GM23338 (cell line): ENCODE results near the gene ZNF880. TPM values are rescaled to one million over a fixed set of nuclear protein-coding genes. Genes with fewer than 3 reads are reported as not detected.

Source experiments
- ATAC-seq: fragments of 200-7000 bp; cut with Tn5 transposase; 3 replicates; pipeline ENCODE4 v1.9.1; 2020
- DNase-seq: peaks from one replicate; pipeline ENCODE4 v3.0.0-alpha.2; 2015; ENCODE audit warnings: low spot score
- H2AFZ ChIP-seq: fragments of 200-600 bp; sonication (generic); 2 replicates; pipeline ENCODE4 v1.8.0; 2016; ENCODE audit warnings: antibody characterized with exemption, mild to moderate bottlenecking, moderate library complexity
- H3F3A ChIP-seq: fragments of 200-600 bp; sonication (generic); replicated peaks from 2 replicates; pipeline ENCODE4 v1.8.0; 2017; ENCODE audit warnings: antibody characterized with exemption, mixed run types, low read depth
- H3K27ac ChIP-seq: fragments of 200-600 bp; sonication (generic); 2 replicates; pipeline ENCODE4 v1.6.1; 2016; ENCODE audit warnings: low read depth
- H3K27me3 ChIP-seq: fragments of 200-600 bp; sonication (generic); 2 replicates; pipeline ENCODE4 v1.8.0; 2016; ENCODE audit warnings: mild to moderate bottlenecking, mixed run types, moderate library complexity; ENCODE audit not compliant: insufficient read depth
- H3K36me3 ChIP-seq: fragments of 200-600 bp; sonication (generic); 2 replicates; pipeline ENCODE4 v1.8.0; 2016; ENCODE audit warnings: mild to moderate bottlenecking; ENCODE audit not compliant: insufficient read depth
- H3K4me1 ChIP-seq: fragments of 200-600 bp; sonication (generic); 2 replicates; pipeline ENCODE4 v1.8.0; 2016; ENCODE audit warnings: mild to moderate bottlenecking, moderate library complexity; ENCODE audit not compliant: insufficient read depth
- H3K4me2 ChIP-seq: fragments of 200-600 bp; sonication (generic); 2 replicates; pipeline ENCODE4 v1.7.1; 2017; ENCODE audit warnings: mixed run types
- H3K4me3 ChIP-seq: fragments of 200-600 bp; sonication (generic); 2 replicates; pipeline ENCODE4 v1.6.1; 2016; ENCODE audit warnings: mixed run types
- H3K79me2 ChIP-seq: fragments of 200-600 bp; sonication (generic); replicated peaks from 2 replicates; pipeline ENCODE4 v1.8.0; 2017; ENCODE audit warnings: mild to moderate bottlenecking; ENCODE audit not compliant: insufficient read depth
- H3K9me2 ChIP-seq: fragments of 200-600 bp; sonication (generic); 2 replicates; pipeline ENCODE4 v1.8.0; 2017; ENCODE audit not compliant: insufficient read depth
- H4K20me1 ChIP-seq: fragments of 200-600 bp; sonication (generic); replicated peaks from 2 replicates; pipeline ENCODE4 v1.8.0; 2017; ENCODE audit warnings: mild to moderate bottlenecking; ENCODE audit not compliant: insufficient read depth
- H3K27ac Mint-ChIP-seq: 2 replicates; pipeline ENCODE4 v1.8.0; 2020; ENCODE audit warnings: inconsistent platforms, mild to moderate bottlenecking, moderate library complexity, mixed read lengths
- H3K27me3 Mint-ChIP-seq: 3 replicates; pipeline ENCODE4 v1.8.0; 2022; ENCODE audit warnings: low read depth, mild to moderate bottlenecking, moderate library complexity, mixed read lengths, inconsistent platforms; ENCODE audit not compliant: insufficient read depth, poor library complexity
- H3K36me3 Mint-ChIP-seq: 3 replicates; pipeline ENCODE4 v1.8.0; 2021; ENCODE audit warnings: low read depth, mild to moderate bottlenecking, inconsistent platforms, moderate library complexity, mixed read lengths
- H3K4me1 Mint-ChIP-seq: 3 replicates; pipeline ENCODE4 v1.8.0; 2020; ENCODE audit warnings: mild to moderate bottlenecking, inconsistent platforms, mixed read lengths
- H3K4me3 Mint-ChIP-seq: 3 replicates; pipeline ENCODE4 v1.8.0; 2021; ENCODE audit warnings: moderate library complexity, mild to moderate bottlenecking, inconsistent platforms, mixed read lengths
- H3K9me3 Mint-ChIP-seq: 3 replicates; pipeline ENCODE4 v1.8.0; 2020; ENCODE audit warnings: moderate library complexity, mild to moderate bottlenecking, inconsistent platforms, mixed read lengths
- CREB1 ChIP-seq: fragments of 250-450 bp; sonication (Bioruptor Pico); IDR thresholded peaks from 2 replicates; pipeline ENCODE4 v1.5.0; 2020; ENCODE audit warnings: low read depth, mild to moderate bottlenecking, moderate library complexity
- EZH2 ChIP-seq: fragments of 200-600 bp; sonication (generic); IDR thresholded peaks from one replicate; pipeline ENCODE4 v1.8.0; 2017; ENCODE audit warnings: antibody characterized with exemption, mild to moderate bottlenecking, low read depth; ENCODE audit not compliant: unreplicated experiment
- JUNB ChIP-seq: IDR thresholded peaks from one replicate; pipeline ENCODE4 v1.6.1; 2016; ENCODE audit warnings: antibody characterized with exemption; ENCODE audit not compliant: unreplicated experiment
- NANOG ChIP-seq: IDR thresholded peaks from 2 replicates; pipeline ENCODE4 v1.6.1; 2016; ENCODE audit warnings: antibody characterized with exemption, borderline replicate concordance
- POLR2AphosphoS5 ChIP-seq: IDR thresholded peaks from 2 replicates; pipeline ENCODE4 v1.6.1; 2016; ENCODE audit warnings: antibody characterized with exemption, low read depth
- REST ChIP-seq: IDR thresholded peaks from one replicate; pipeline ENCODE4 v1.6.1; 2018; ENCODE audit warnings: antibody characterized with exemption; ENCODE audit not compliant: unreplicated experiment
- STAT1 ChIP-seq: IDR thresholded peaks from one replicate; pipeline ENCODE4 v1.6.1; 2016; ENCODE audit warnings: antibody characterized with exemption; ENCODE audit not compliant: unreplicated experiment
- ZNF114 ChIP-seq: fragments of 250-450 bp; sonication (Bioruptor Pico); IDR thresholded peaks from 2 replicates; pipeline ENCODE4 v1.5.0; 2020; ENCODE audit warnings: mild to moderate bottlenecking, moderate library complexity
- ZNF331 ChIP-seq: fragments of 250-450 bp; sonication (Bioruptor Pico); IDR thresholded peaks from 2 replicates; pipeline ENCODE4 v1.5.0; 2020; ENCODE audit warnings: low read depth, mild to moderate bottlenecking, moderate library complexity
- polyA plus RNA-seq: library from polyadenylated mRNA; unstranded; fragments of >200 nt; fragmentation: Nextera tagmentation; extraction: Ambion mirVana; gene quantifications from 2 replicates; pipeline ENCODE4 v1.2.1, GENCODE V29; 2016
- total RNA-seq: library from RNA; depleted of rRNA; stranded (reverse); fragments of >200 nt; shearing (Covaris generic); gene quantifications from 2 replicates; pipeline ENCODE4 v1.2.3, GENCODE V29; 2014
- TF ChIP-seq, protein P1 (sequence below): IDR thresholded peaks from 2 replicates; pipeline ENCODE4 v1.6.1; 2016; ENCODE audit warnings: antibody characterized with exemption
- TF ChIP-seq, protein P2 (sequence below), 2 experiments: fragments of 200-600 bp in 1 of 2; sonication (generic) in 1 of 2; conservative IDR thresholded peaks; 2 replicates each; pipeline versions ENCODE4 v1.5.1 to v1.6.1; 2016 to 2017; ENCODE audit warnings: antibody characterized with exemption in 2 of 2, low read depth in 2 of 2, mild to moderate bottlenecking in 2 of 2, moderate library complexity in 1 of 2
- TF ChIP-seq, protein P3 (sequence below): fragments of 250-450 bp; sonication (Bioruptor Pico); IDR thresholded peaks from 2 replicates; pipeline ENCODE4 v1.5.0; 2020; ENCODE audit warnings: mild to moderate bottlenecking, moderate library complexity

The ZNF880 gene
- total and polyA plus RNA-seq, 2 experiments from 2014 or later = 49.1 to 57.4 TPM

- TF ChIP-seq, protein P1, sequence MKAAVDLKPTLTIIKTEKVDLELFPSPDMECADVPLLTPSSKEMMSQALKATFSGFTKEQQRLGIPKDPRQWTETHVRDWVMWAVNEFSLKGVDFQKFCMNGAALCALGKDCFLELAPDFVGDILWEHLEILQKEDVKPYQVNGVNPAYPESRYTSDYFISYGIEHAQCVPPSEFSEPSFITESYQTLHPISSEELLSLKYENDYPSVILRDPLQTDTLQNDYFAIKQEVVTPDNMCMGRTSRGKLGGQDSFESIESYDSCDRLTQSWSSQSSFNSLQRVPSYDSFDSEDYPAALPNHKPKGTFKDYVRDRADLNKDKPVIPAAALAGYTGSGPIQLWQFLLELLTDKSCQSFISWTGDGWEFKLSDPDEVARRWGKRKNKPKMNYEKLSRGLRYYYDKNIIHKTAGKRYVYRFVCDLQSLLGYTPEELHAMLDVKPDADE = no peak
- no peak for TF ChIP-seq JUNB
- no peak for TF ChIP-seq ZNF331 (CRISPR knock-in tag)
These were observed 46.0 kb downstream of the ZNF880 start (continued) for GRCh38 chr19:52415711-52416110.

DNA sequence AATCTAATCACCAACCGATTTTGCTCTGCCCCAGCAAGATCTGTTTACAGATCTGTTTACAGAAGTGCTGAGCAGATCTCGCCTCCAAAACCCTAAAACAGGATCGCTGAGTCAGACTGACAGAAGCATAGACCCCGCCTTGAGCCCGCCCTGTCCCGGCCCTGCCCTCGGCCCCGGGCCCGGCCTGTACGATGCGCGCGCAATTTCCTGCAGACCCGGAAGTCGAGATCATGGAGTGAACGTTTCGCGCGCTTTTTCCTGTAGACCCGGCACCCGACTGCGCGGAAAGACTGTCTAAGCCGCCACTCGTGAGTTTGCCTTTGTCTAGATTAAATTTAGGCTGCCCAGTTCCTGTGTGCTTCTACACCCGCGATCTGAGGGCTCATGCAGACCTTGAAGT, 59.2 kb downstream of the ZNF880 start, which contains the start of gene ZNF534:
TSS of gene ZNF534 (plus strand) at position 212 of the 400 bp plus-strand sequence. CDS start 2,327 bp downstream, outside the sequence.
- Histone ChIP-seq H3K4me2 (no peak within 1 kb of the TSS), H3K9me2 (no peaks in the 10 kb centered on the region), H4K20me1 (no peaks in the 10 kb centered on the region), H3K79me2 (no peaks in the 10 kb centered on the region), H3K4me1 (no peaks in the 10 kb centered on the region), H3K27ac (no peak within 1 kb of the TSS), H3F3A (no peaks in the 10 kb centered on the region), H2AFZ (peak within 1 kb of the TSS; percentile 28), H3K27me3 (no peaks in the 10 kb centered on the region), H3K36me3 (no peaks in the 10 kb centered on the region), H3K4me3 (no peak within 1 kb of the TSS)
- H3K27me3 Mint-ChIP-seq = peaks cover 3% of the 10 kb centered on the region
- H3K4me3 Mint-ChIP-seq = no peak within 1 kb of the TSS
- no peak within 1 kb of the TSS for H3K27ac Mint-ChIP-seq
- H3K4me1 Mint-ChIP-seq = no peaks in the 10 kb centered on the region
- DNase-seq (no peak), ATAC-seq (no peak)
- H3K36me3 Mint-ChIP-seq = peaks cover 38% of the 10 kb centered on the region
- H3K9me3 Mint-ChIP-seq = peaks cover 97% of the 10 kb centered on the region
- TF ChIP-seq, protein P1 = no peak
- TF ChIP-seq CREB1 (CRISPR knock-in tag) (no peak), JUNB (no peak), POLR2AphosphoS5 (no peak), ZNF331 (CRISPR knock-in tag) (no peak), NANOG (no peak), STAT1 (no peak), ZNF114 (CRISPR knock-in tag) (no peak), EZH2 (no peak), REST (no peak)
- TF ChIP-seq, protein P2, sequence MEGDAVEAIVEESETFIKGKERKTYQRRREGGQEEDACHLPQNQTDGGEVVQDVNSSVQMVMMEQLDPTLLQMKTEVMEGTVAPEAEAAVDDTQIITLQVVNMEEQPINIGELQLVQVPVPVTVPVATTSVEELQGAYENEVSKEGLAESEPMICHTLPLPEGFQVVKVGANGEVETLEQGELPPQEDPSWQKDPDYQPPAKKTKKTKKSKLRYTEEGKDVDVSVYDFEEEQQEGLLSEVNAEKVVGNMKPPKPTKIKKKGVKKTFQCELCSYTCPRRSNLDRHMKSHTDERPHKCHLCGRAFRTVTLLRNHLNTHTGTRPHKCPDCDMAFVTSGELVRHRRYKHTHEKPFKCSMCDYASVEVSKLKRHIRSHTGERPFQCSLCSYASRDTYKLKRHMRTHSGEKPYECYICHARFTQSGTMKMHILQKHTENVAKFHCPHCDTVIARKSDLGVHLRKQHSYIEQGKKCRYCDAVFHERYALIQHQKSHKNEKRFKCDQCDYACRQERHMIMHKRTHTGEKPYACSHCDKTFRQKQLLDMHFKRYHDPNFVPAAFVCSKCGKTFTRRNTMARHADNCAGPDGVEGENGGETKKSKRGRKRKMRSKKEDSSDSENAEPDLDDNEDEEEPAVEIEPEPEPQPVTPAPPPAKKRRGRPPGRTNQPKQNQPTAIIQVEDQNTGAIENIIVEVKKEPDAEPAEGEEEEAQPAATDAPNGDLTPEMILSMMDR (conservative IDR thresholded peaks at IDR 0.05; ENCODE audit: low read depth in 2 of 2) = no peak
- TF ChIP-seq, protein P3, sequence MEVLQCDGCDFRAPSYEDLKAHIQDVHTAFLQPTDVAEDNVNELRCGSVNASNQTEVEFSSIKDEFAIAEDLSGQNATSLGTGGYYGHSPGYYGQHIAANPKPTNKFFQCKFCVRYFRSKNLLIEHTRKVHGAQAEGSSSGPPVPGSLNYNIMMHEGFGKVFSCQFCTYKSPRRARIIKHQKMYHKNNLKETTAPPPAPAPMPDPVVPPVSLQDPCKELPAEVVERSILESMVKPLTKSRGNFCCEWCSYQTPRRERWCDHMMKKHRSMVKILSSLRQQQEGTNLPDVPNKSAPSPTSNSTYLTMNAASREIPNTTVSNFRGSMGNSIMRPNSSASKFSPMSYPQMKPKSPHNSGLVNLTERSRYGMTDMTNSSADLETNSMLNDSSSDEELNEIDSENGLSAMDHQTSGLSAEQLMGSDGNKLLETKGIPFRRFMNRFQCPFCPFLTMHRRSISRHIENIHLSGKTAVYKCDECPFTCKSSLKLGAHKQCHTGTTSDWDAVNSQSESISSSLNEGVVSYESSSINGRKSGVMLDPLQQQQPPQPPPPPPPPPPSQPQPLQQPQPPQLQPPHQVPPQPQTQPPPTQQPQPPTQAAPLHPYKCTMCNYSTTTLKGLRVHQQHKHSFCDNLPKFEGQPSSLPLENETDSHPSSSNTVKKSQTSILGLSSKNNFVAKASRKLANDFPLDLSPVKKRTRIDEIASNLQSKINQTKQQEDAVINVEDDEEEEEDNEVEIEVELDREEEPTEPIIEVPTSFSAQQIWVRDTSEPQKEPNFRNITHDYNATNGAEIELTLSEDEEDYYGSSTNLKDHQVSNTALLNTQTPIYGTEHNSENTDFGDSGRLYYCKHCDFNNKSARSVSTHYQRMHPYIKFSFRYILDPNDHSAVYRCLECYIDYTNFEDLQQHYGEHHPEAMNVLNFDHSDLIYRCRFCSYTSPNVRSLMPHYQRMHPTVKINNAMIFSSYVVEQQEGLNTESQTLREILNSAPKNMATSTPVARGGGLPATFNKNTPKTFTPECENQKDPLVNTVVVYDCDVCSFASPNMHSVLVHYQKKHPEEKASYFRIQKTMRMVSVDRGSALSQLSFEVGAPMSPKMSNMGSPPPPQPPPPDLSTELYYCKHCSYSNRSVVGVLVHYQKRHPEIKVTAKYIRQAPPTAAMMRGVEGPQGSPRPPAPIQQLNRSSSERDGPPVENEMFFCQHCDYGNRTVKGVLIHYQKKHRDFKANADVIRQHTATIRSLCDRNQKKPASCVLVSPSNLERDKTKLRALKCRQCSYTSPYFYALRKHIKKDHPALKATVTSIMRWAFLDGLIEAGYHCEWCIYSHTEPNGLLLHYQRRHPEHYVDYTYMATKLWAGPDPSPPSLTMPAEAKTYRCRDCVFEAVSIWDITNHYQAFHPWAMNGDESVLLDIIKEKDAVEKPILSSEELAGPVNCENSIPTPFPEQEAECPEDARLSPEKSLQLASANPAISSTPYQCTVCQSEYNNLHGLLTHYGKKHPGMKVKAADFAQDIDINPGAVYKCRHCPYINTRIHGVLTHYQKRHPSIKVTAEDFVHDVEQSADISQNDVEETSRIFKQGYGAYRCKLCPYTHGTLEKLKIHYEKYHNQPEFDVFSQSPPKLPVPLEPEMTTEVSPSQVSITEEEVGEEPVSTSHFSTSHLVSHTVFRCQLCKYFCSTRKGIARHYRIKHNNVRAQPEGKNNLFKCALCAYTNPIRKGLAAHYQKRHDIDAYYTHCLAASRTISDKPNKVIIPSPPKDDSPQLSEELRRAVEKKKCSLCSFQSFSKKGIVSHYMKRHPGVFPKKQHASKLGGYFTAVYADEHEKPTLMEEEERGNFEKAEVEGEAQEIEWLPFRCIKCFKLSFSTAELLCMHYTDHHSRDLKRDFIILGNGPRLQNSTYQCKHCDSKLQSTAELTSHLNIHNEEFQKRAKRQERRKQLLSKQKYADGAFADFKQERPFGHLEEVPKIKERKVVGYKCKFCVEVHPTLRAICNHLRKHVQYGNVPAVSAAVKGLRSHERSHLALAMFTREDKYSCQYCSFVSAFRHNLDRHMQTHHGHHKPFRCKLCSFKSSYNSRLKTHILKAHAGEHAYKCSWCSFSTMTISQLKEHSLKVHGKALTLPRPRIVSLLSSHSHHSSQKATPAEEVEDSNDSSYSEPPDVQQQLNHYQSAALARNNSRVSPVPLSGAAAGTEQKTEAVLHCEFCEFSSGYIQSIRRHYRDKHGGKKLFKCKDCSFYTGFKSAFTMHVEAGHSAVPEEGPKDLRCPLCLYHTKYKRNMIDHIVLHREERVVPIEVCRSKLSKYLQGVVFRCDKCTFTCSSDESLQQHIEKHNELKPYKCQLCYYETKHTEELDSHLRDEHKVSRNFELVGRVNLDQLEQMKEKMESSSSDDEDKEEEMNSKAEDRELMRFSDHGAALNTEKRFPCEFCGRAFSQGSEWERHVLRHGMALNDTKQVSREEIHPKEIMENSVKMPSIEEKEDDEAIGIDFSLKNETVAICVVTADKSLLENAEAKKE (CRISPR knock-in tag) = no peak
